ENCODE measurements around the gene PTPN2. TPM values are rescaled to one million over a fixed set of nuclear protein-coding genes. Genes with fewer than 3 reads are reported as not detected.
"Not testable (repeated sequence)": the region's sequence is repeated elsewhere in the genome, so short reads cannot be mapped to it uniquely, and the experiment has no call there.

PTPN2 gene
- total RNA-seq, 1 experiment from 2014 or later, result 46.9 TPM

DNA sequence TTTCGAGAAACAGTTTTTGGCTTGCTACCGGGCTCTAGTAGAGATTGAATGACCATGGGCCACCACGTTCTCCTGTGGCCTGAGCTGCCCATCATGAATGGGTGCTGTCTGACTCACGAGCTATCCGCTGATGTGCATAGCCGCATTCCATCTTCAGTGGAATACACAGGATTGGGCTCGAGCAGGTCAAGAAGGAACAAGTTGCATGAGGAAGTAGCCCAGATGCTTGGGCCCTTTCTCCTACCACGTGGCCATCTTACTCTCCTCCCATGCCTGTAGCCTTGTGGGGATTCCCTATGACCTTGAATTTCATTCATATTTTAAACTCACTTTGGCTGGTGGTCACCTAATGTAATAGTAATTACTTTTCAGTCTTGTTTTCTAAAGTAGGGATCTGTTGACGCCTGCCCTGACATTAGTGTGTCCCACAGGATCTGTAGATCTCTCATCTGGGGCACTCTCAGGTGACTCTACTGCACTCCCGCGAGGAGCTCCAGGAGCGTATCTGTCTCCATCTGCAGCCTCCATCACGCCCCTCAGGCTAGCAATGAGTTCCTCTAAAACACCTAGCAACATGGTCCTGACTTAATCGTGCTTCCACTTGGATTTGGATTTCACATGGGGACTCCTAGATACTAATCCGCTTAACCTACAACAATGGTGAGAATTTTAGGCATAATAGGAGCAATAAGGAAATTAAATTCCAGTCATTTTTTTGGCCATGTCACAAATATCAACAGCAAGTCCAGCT, 113.4 kb downstream of the PTPN2 start:
- no peak for DNase-seq
- no peak overlapping the region for H3K4me3 ChIP-seq (ENCODE audit: insufficient read depth, low read depth, low read length)
- no peaks in the 10 kb centered on the region for H3K27me3 ChIP-seq (ENCODE audit: control insufficient read depth, insufficient read depth, low read length)
- H3K36me3 ChIP-seq (replicated peaks; ENCODE audit: control insufficient read depth, insufficient read depth, low read length), result no peaks in the 10 kb centered on the region

DNA sequence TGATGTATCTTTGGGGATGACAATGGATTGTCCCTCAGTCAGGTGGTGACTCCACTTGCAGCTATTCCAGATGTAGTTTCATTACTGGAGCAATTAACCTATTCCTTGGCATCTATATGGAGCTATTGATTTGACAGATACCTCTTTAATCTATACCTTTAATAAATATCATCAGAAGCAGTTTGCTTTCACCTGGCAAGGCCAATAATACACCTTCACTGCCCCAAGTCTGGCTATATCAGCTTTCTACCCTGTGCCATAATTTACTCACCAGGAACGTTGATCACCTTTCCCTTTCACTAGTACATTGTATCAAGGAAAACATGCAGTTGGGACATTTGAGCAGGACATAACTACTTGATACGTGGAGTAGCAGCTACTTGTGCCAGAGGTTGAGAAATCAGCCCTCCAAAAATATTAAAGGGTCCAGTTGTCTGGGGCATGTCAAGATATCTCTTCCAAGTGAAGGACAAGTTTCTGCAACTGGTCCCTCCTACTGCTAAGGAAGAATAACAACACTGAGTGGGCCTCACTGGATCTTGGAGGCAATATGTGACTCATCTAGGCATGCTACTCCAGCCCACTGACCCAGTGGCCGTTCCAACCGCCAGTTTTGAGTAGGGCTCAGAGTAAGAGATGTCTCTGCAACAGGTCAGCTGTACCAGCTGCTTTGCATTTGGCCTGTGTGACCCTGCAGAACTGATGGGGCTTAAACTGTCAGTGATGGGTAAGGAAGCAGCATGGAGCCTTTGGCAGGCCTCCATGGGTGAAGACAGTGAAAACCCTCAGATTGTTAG, 114.2 kb downstream of the PTPN2 start:
- H3K27me3 ChIP-seq (ENCODE audit: control insufficient read depth, insufficient read depth, low read length), result no peaks in the 10 kb centered on the region
- H3K36me3 ChIP-seq (replicated peaks; ENCODE audit: control insufficient read depth, insufficient read depth, low read length), result no peaks in the 10 kb centered on the region
- H3K4me3 ChIP-seq (ENCODE audit: insufficient read depth, low read depth, low read length), result no peak overlapping the region
- DNase-seq, result no peak

DNA sequence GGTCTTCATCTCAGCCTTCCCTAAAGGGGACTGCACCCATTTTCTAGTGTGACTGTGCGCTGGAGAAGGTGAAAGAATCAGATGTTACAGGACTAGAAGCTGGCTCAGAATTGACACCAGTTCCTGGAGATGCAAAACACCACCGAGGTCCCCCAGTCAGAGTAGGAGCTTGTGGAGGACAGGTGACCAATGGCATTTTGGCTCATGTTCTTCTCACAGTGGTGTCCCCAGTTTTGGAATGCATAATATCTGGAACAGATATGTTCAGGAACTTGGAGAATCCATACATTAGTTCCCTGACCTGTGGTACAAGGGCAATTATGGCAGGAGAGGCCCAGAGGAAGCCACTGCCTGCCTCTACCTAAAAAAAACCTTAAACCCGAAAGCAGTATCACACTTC, 114.9 kb downstream of the PTPN2 start:
- no peaks in the 10 kb centered on the region for H3K36me3 ChIP-seq (replicated peaks; ENCODE audit: control insufficient read depth, insufficient read depth, low read length)
- H3K4me3 ChIP-seq (ENCODE audit: insufficient read depth, low read depth, low read length), result no peak overlapping the region
- H3K27me3 ChIP-seq (ENCODE audit: control insufficient read depth, insufficient read depth, low read length), result no peaks in the 10 kb centered on the region
- DNase-seq, result no peak

DNA sequence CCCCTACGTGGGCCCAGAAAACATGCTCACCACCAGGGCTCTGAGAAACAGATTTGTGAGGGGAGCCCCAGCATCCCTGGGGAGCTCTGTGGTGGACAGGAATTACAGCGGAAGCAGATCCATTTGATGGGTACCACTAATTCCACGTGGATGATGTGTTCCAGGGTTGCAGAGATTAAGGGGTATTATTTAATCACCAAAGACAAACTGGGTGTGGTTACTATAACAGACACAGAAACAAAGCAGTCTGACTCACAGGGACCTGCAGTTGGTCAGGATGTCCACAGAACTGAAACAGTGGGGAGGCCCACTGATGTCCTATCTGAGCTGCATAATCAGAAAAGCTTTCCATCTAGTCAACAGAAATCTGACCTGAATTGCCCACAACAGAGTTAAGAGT, 115.4 kb downstream of the PTPN2 start:
- H3K36me3 ChIP-seq (replicated peaks; ENCODE audit: control insufficient read depth, insufficient read depth, low read length), result no peaks in the 10 kb centered on the region
- H3K4me3 ChIP-seq (ENCODE audit: insufficient read depth, low read depth, low read length), result no peak overlapping the region
- DNase-seq, result no peak
- H3K27me3 ChIP-seq (ENCODE audit: control insufficient read depth, insufficient read depth, low read length), result no peaks in the 10 kb centered on the region

DNA sequence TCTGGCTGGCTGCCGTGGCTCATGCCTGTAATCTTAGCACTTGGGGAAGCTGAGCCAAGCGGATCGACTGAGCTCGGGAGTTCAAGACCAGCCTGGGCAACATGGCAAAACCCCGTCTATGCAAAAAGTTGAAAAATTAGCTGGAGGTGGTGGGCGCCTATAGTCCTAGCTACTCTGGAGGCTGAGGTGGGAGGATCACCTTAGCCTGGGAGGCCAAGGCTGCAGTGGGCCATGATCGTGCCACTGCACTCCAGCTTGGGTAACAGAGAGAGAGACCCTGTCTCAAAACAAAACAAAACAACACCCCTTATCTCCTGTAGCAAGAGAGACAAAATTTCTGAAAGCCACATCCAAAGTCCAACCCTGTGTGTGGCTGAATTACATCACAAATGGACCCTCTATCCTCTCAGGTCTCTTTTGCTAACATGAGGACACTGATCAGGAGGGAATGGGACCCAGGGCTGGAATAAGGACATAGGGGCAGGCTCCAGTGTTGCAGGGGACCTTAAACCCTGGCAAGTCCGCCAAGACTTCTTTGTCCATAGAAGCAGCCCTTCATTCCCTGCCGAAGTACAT, 116.4 kb downstream of the PTPN2 start:
- Histone ChIP-seq H3K4me3 (ENCODE audit: insufficient read depth, low read depth, low read length) (no peak overlapping the region), H3K27me3 (ENCODE audit: control insufficient read depth, insufficient read depth, low read length) (no peaks in the 10 kb centered on the region)
- DNase-seq, result no peak

DNA sequence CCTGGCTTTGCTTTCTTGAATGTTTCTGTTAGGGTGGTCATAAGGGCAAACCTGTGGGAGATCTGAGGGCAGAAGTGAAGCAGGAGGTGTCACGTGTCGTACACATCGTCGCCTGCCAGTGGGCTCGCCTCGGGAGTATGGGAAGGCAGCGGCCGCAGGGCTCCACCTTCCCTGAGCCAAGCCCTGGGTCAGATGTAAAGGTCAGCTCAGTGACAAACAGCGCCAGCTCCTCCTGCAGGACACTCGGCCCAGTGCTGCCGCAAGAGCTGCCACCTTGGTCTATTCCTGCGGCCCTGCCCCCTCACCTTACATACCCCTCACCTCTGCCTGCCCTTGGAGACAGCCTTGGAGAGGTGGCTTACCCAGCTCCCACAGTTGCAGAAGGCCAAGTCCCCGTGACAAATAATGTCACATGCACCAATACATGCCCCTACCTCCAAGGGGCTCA, 117.0 kb downstream of the PTPN2 start:
- Histone ChIP-seq H3K4me3 (ENCODE audit: insufficient read depth, low read depth, low read length) (no peak overlapping the region), H3K36me3 (replicated peaks; ENCODE audit: control insufficient read depth, insufficient read depth, low read length) (no peaks in the 10 kb centered on the region), H3K27me3 (ENCODE audit: control insufficient read depth, insufficient read depth, low read length) (no peaks in the 10 kb centered on the region)
- peak; percentile 88 for DNase-seq

More for the DNA sequence above, 116.4 kb downstream of the PTPN2 start:
- no peaks in the 10 kb centered on the region for H3K36me3 ChIP-seq (replicated peaks; ENCODE audit: control insufficient read depth, insufficient read depth, low read length)

DNA sequence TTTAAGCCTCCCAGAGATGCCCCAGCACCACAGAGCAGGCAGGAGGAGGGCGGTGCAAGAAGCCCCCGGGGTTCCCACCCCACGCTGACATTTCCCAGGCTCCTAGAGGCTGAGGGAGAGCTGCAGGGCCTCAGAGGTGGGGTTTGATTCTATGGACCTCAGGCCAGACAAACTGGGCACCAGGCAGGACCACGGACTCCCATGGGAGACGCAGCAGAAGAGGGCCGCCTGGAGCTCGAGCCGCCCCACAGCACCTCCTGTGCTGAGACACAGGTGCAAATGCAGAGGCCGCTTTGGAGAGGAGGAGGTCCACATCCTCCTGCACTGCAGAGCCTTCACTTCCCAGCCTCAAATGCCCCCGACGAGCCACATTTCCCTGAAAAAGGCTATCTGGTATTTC, 118.5 kb downstream of the PTPN2 start:
- Histone ChIP-seq H3K36me3 (replicated peaks; ENCODE audit: control insufficient read depth, insufficient read depth, low read length) (no peaks in the 10 kb centered on the region), H3K27me3 (ENCODE audit: control insufficient read depth, insufficient read depth, low read length) (no peaks in the 10 kb centered on the region), H3K4me3 (ENCODE audit: insufficient read depth, low read depth, low read length) (no peak overlapping the region)
- DNase-seq, result no peak

DNA sequence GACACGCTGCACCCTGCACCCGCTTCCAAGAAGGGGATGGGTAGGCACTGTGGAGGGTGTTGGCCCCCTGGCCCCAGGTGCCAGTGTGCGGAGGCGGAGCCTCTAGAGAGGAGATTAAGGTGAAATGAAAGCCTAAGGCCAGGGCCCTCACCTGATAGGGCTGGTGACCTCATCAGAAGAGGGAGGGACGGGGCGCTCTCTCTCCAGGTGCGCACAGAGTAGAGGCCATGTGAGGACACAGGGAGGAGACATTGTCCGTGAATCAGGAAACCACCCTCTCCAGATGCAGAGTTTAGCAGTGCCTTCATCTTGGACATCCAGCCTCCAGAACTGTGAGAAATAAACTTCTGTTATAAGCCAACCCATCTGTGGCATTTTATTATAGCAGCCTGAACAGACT, 118.9 kb downstream of the PTPN2 start:
- H3K4me3 ChIP-seq (ENCODE audit: insufficient read depth, low read depth, low read length), result no peak overlapping the region
- DNase-seq, result peak; percentile 66
- no peaks in the 10 kb centered on the region for H3K36me3 ChIP-seq (replicated peaks; ENCODE audit: control insufficient read depth, insufficient read depth, low read length)
- H3K27me3 ChIP-seq (ENCODE audit: control insufficient read depth, insufficient read depth, low read length), result no peaks in the 10 kb centered on the region

DNA sequence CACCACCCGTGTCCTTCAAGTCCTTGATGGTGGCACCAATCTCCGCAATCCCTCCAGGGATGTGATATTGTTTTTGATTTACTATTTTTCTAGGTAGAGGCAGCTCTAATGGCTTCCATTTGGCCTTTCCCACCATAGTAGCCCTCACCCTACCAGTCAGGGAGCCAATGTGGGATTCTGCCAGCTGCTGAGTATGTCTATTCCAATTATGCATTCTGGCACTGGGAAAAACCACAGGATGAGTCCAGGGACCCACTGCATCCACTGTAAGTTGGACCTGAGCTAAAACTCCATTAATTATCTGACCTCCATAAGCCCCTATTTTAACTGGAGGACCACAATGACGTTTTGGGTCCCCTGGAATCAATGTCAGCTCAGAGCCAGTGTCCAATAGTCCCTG, 125.5 kb downstream of the PTPN2 start:
- H3K4me3 ChIP-seq (ENCODE audit: insufficient read depth, low read depth, low read length); DNase-seq; H3K27me3 ChIP-seq (ENCODE audit: control insufficient read depth, insufficient read depth, low read length); H3K36me3 ChIP-seq (replicated peaks; ENCODE audit: control insufficient read depth, insufficient read depth, low read length): not testable (repeated sequence)

DNA sequence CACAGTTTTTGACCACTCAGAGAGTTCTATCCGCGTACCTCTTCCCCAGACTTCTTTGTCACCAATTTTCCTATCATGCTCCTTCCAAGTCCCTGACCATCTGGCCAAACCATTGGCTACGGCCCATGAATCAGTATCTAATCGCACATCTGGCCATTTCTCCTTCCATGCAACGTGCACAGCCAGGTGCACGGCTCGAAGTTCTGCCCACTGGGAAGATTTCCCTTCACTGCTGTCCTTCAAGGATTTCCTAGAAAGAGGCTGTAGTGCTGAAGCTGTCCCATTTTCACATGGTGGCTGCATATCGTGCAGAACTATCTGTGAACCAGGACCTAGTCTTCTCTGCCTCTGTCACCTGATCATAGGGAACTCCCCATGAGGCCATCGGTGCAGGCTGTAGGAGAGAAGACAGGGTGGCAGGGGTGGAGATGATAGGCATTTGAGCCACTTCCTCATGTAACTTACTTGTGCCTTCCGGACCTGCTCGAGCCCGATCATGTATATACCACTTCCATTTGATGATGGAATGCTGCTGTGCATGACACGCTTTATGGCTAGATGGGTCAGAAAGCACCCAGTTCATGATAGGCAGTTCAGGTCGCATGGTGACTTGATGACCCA, 127.3 kb downstream of the PTPN2 start:
- not testable (repeated sequence) for H3K4me3 ChIP-seq (ENCODE audit: insufficient read depth, low read depth, low read length); H3K27me3 ChIP-seq (ENCODE audit: control insufficient read depth, insufficient read depth, low read length); DNase-seq; H3K36me3 ChIP-seq (replicated peaks; ENCODE audit: control insufficient read depth, insufficient read depth, low read length)

DNA sequence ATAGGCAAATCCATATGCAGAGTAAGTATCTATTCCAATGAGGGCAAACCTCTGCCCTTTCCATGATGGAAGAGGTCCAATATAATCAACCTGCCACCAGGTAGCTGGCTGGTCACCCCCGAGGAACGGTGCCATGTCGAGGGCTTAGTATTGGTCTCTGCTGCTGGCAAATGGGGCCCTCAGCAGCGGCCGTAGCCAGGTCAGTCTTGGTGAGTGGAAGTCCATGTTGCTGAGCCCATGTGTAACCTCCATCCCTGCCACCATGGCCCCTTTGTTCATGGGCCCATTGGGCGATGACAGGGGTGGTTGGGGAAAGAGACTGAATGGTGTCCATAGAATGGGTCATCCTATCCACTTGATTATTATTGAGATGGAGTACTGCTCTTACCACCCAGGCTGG, 128.4 kb downstream of the PTPN2 start:
- H3K36me3 ChIP-seq (replicated peaks; ENCODE audit: control insufficient read depth, insufficient read depth, low read length); H3K4me3 ChIP-seq (ENCODE audit: insufficient read depth, low read depth, low read length); DNase-seq; H3K27me3 ChIP-seq (ENCODE audit: control insufficient read depth, insufficient read depth, low read length): not testable (repeated sequence)

DNA sequence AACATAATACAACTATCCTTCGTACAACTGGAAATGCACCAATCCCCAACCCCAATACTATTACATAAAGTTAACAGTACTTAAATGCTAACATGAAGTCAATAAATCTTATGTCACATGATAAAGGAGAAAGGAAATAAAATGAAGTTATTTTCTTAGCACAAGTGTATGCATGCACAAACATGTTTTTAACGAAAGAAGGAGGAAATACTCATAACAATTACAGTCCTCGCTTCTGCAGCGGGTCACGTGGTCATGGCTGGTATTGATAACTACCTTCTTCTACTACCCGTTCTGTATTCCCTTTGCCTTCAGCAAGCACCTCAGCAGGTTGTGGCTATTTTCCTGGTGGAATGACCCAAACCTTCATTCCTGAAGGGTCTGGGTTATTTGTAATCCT, 129.5 kb downstream of the PTPN2 start:
- H3K4me3 ChIP-seq (ENCODE audit: insufficient read depth, low read depth, low read length), result no peak overlapping the region
- no peak for DNase-seq
- no peaks in the 10 kb centered on the region for H3K36me3 ChIP-seq (replicated peaks; ENCODE audit: control insufficient read depth, insufficient read depth, low read length)
- no peaks in the 10 kb centered on the region for H3K27me3 ChIP-seq (ENCODE audit: control insufficient read depth, insufficient read depth, low read length)

DNA sequence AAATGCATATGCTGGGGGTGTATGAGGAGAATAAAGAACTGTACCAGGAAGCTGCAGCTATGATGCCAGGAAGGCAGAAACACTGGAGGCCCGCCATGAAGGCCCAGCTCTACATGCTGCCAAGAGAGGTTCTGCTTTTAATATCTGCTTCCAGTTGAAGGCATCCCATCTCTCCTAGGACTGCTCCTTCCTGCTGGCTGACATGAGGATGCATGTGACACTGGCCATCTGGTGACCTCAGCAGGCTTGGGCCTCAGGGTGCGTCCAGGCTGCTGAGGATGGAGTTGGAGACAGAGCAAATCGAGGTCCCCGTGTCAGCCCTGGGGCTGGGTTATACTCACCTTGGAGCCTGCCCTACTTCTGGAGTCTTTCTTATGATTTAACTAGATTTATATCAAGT, 132.1 kb downstream of the PTPN2 start:
- Histone ChIP-seq H3K4me3 (ENCODE audit: insufficient read depth, low read depth, low read length) (no peak overlapping the region), H3K27me3 (ENCODE audit: control insufficient read depth, insufficient read depth, low read length) (no peaks in the 10 kb centered on the region), H3K36me3 (replicated peaks; ENCODE audit: control insufficient read depth, insufficient read depth, low read length) (no peaks in the 10 kb centered on the region)
- DNase-seq, result no peak

DNA sequence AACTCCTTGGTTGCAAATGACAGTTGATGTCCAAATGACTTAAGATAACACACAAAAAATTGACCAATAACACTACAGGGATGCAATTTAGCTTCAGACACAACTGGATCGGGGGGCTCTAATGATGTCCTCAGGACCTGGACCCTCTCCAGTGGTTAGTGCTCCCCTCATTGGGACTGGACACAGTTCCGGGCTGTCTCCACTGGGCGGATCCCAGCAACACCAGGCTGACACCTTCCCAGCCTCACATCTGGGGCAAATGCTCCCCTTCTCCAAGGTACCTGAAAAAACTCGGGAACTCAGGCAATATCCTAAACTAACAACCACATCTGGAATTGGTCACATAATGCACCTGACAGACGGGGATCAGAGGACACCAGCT, 132.5 kb downstream of the PTPN2 start:
- Histone ChIP-seq H3K36me3 (replicated peaks; ENCODE audit: control insufficient read depth, insufficient read depth, low read length) (no peaks in the 10 kb centered on the region), H3K4me3 (ENCODE audit: insufficient read depth, low read depth, low read length) (no peak overlapping the region), H3K27me3 (ENCODE audit: control insufficient read depth, insufficient read depth, low read length) (no peaks in the 10 kb centered on the region)
- no peak for DNase-seq

Data from H7 (cell line).